H1 (cell line): ENCODE data around the gene INPP5A. TPM values are rescaled to one million over a fixed set of nuclear protein-coding genes. Genes with fewer than 3 reads are reported as not detected.

ENCODE experiments used
- CEBPB ChIP-seq: IDR thresholded peaks from 2 replicates; pipeline ENCODE4 v1.6.1; 2012; ENCODE audit warnings: low read depth, low read length
- FOSL1 ChIP-seq: IDR thresholded peaks from 2 replicates; pipeline ENCODE4 v1.6.1; 2011; ENCODE audit warnings: mild to moderate bottlenecking, low read depth, low read length, moderate library complexity; ENCODE audit not compliant: insufficient read depth
- KDM5A ChIP-seq: fragments of 200-600 bp; IDR thresholded peaks from 2 replicates; pipeline ENCODE4 v1.7.1; 2012; ENCODE audit warnings: mild to moderate bottlenecking, low read length, inconsistent platforms, mixed read lengths
- RBBP5 ChIP-seq: IDR thresholded peaks from 2 replicates; pipeline ENCODE4 v1.7.1; 2012; ENCODE audit warnings: low read depth, mild to moderate bottlenecking, inconsistent platforms, low read length, moderate library complexity, borderline replicate concordance
- SIRT6 ChIP-seq: IDR thresholded peaks from one replicate; pipeline ENCODE4 v1.7.1; 2012; ENCODE audit warnings: low read length, inconsistent platforms
- TBP ChIP-seq: IDR thresholded peaks from 2 replicates; pipeline ENCODE4 v1.6.1; 2011; ENCODE audit warnings: low read depth, low read length, improper control_type of control experiment
- polyA plus RNA-seq, 7 experiments: library from polyadenylated mRNA; depleted of rRNA in 3 of 7; stranded (reverse) in 5 of 7; unstranded in 2 of 7; fragments of >200 nt in 5 of 7; fragments of 200-250 nt in 2 of 7; gene quantifications; 1 replicate in 5 of 7; 2 replicates in 1 of 7; 4 replicates in 1 of 7; pipeline versions ENCODE4 v1.2.1 to v1.2.3, GENCODE V29; 2011 to 2013; ENCODE audit warnings: missing spikeins in 2 of 7, mixed read lengths in 2 of 7
- total RNA-seq: library from RNA; stranded (reverse); fragmentation: NEBNext Ultra II Directional; extraction: Animal tissue kit (Norgen Biotek cat#: 25700); gene quantifications from 2 replicates; pipeline ENCODE4 v1.2.1, GENCODE V29; 2021

The INPP5A gene
- total and polyA plus RNA-seq, 2 of the 8 experiments (the other 6 are each of a cell fraction or from before 2014, with no cell fraction given) = 19.7 to 27.5 TPM

- TF ChIP-seq FOSL1 = no peak
- TF ChIP-seq RBBP5 = no peak
- no peak for TF ChIP-seq CEBPB
- TF ChIP-seq SIRT6 = no peak
- TF ChIP-seq TBP = no peak
- no peak for TF ChIP-seq KDM5A
Measured at GRCh38 chr10:132766291-132766690, 228.7 kb downstream of the INPP5A start (continued).
